Renal pelvis (tissue), 12 donors: Measurements from ENCODE around the gene KL. TPM values are rescaled to one million over a fixed set of nuclear protein-coding genes. Genes with fewer than 3 reads are reported as not detected.

ENCODE experiments used
- DNase-seq: peaks from one replicate; pipeline ENCODE4 v3.0.0-alpha.2; 2013
- long read RNA-seq, 16 experiments: transcript quantifications; one replicate each; lab custom pipeline, GENCODE V29; 2026
- polyA plus RNA-seq, 3 donors: library from polyadenylated mRNA; unstranded; fragments of 120-200 nt; gene quantifications; one replicate each; pipeline ENCODE4 v1.2.1, GENCODE V29; 2013; ENCODE audit not compliant: insufficient read length in 3 of 3

KL gene
- polyA plus RNA-seq = 10 to 100 TPM; 31.4 to 45.8 (median 40.9) TPM
- long read RNA-seq, donor 1, full-length matches to known transcripts = 6 of 25 reads
- long read RNA-seq, donor 1, partial matches to known transcripts = 19 of 25 reads
- long read RNA-seq, donor 1, other reads (novel, unspliced or antisense) = 0 of 25 reads
- long read RNA-seq, donor 2, full-length matches to known transcripts = 3 of 12 reads
- long read RNA-seq, donor 2, partial matches to known transcripts = 9 of 12 reads
- long read RNA-seq, donor 2, other reads (novel, unspliced or antisense) = 0 of 12 reads
- long read RNA-seq, donor 3, full-length matches to known transcripts = 2 of 22 reads
- long read RNA-seq, donor 3, partial matches to known transcripts = 20 of 22 reads
- long read RNA-seq, donor 3, other reads (novel, unspliced or antisense) = 0 of 22 reads
- long read RNA-seq, donor 4, full-length matches to known transcripts = 5 of 12 reads
- long read RNA-seq, donor 4, partial matches to known transcripts = 7 of 12 reads
- long read RNA-seq, donor 4, other reads (novel, unspliced or antisense) = 0 of 12 reads
- long read RNA-seq, donor 5, full-length matches to known transcripts = 3 of 3 reads
- long read RNA-seq, donor 5, partial matches to known transcripts = 0 of 3 reads
- long read RNA-seq, donor 5, other reads (novel, unspliced or antisense) = 0 of 3 reads
- long read RNA-seq, donor 6, full-length matches to known transcripts = 6 of 23 reads
- long read RNA-seq, donor 6, partial matches to known transcripts = 17 of 23 reads
- long read RNA-seq, donor 6, other reads (novel, unspliced or antisense) = 0 of 23 reads
- long read RNA-seq, donor 7, full-length matches to known transcripts = 15 of 29 reads
- long read RNA-seq, donor 7, partial matches to known transcripts = 14 of 29 reads
- long read RNA-seq, donor 7, other reads (novel, unspliced or antisense) = 0 of 29 reads
- long read RNA-seq, donor 8 = 0 reads
- long read RNA-seq, donor 9, full-length matches to known transcripts = 12 of 47 reads
- long read RNA-seq, donor 9, partial matches to known transcripts = 35 of 47 reads
- long read RNA-seq, donor 9, other reads (novel, unspliced or antisense) = 0 of 47 reads
- long read RNA-seq, donor 10, full-length matches to known transcripts = 3 of 12 reads
- long read RNA-seq, donor 10, partial matches to known transcripts = 9 of 12 reads
- long read RNA-seq, donor 10, other reads (novel, unspliced or antisense) = 0 of 12 reads
- long read RNA-seq, donor 11, full-length matches to known transcripts = 5 of 5 reads
- long read RNA-seq, donor 11, partial matches to known transcripts = 0 of 5 reads
- long read RNA-seq, donor 11, other reads (novel, unspliced or antisense) = 0 of 5 reads
- long read RNA-seq, donor 12, full-length matches to known transcripts = 15 of 55 reads
- long read RNA-seq, donor 12, partial matches to known transcripts = 40 of 55 reads
- long read RNA-seq, donor 12, other reads (novel, unspliced or antisense) = 0 of 55 reads
- long read RNA-seq, donor 13, full-length matches to known transcripts = 3 of 8 reads
- long read RNA-seq, donor 13, partial matches to known transcripts = 5 of 8 reads
- long read RNA-seq, donor 13, other reads (novel, unspliced or antisense) = 0 of 8 reads
- long read RNA-seq, donor 14 = 0 reads
- long read RNA-seq, donor 15, full-length matches to known transcripts = 3 of 14 reads
- long read RNA-seq, donor 15, partial matches to known transcripts = 11 of 14 reads
- long read RNA-seq, donor 15, other reads (novel, unspliced or antisense) = 0 of 14 reads
- long read RNA-seq, donor 16, full-length matches to known transcripts = 6 of 25 reads
- long read RNA-seq, donor 16, partial matches to known transcripts = 19 of 25 reads
- long read RNA-seq, donor 16, other reads (novel, unspliced or antisense) = 0 of 25 reads

- DNase-seq = no peak
Observed at GRCh38 chr13:33016414-33017322, at the start of gene KL. Gene KL (plus strand): TSS chr13:33016423. CDS start chr13:33016441, 18 bp downstream.

- DNase-seq = no peak
Observed at GRCh38 chr13:32967584-32968182, 48.5 kb upstream of the KL start.

- no peak for DNase-seq
Observed at GRCh38 chr13:32968316-32968715, 47.9 kb upstream of the KL start.

- DNase-seq = no peak
Observed at GRCh38 chr13:32968793-32969192, 47.4 kb upstream of the KL start.

- DNase-seq = no peak
Observed at GRCh38 chr13:32969516-32969941, 46.7 kb upstream of the KL start.

- no peak for DNase-seq
Observed at GRCh38 chr13:32976056-32976805, 40.0 kb upstream of the KL start.

- no peak for DNase-seq
Observed at GRCh38 chr13:32976912-32977311, 39.3 kb upstream of the KL start.

GRCh38 chr13:32977321-32977720 is 38.9 kb upstream of the KL start:
- no peak for DNase-seq

- no peak for DNase-seq
Observed at GRCh38 chr13:32978278-32978677, 37.9 kb upstream of the KL start.

GRCh38 chr13:32983058-32983457 is 33.2 kb upstream of the KL start:
- no peak for DNase-seq

GRCh38 chr13:32984857-32985626 is 31.2 kb upstream of the KL start:
- DNase-seq = no peak

GRCh38 chr13:32986552-32986951 is 29.7 kb upstream of the KL start:
- no peak for DNase-seq

- DNase-seq = no peak
Observed at GRCh38 chr13:32987462-32987861, 28.8 kb upstream of the KL start.

- no peak for DNase-seq
Observed at GRCh38 chr13:32988608-32989289, 27.5 kb upstream of the KL start.

GRCh38 chr13:32989290-32989667 is 26.9 kb upstream of the KL start:
- no peak for DNase-seq

GRCh38 chr13:32989942-32990341 is 26.3 kb upstream of the KL start:
- DNase-seq = no peak

- DNase-seq = no peak
Observed at GRCh38 chr13:32993145-32993544, 23.1 kb upstream of the KL start.
